K562 (cell line): ENCODE measurements around the gene CFAP410. TPM values are rescaled to one million over a fixed set of nuclear protein-coding genes. Genes with fewer than 3 reads are reported as not detected.

Source experiments
- ATAC-seq: fragments of 200-7000 bp; cut with Tn5 transposase; 3 replicates; pipeline ENCODE4 v1.9.1; 2020; ENCODE audit warnings: moderate library complexity
- BruUV-seq: library from RNA; stranded (reverse); fragments of 400-500 nt; replicated peaks from 2 replicates; lab custom pipeline; 2021; lab: Mats Ljungman, UMichigan
- CTCF ChIA-PET: fragments of 300-600 bp; formaldehyde crosslinking; extraction: SDS; loops from one replicate; lab custom pipeline; 2021; ENCODE audit warnings: low intra/inter-chr PET ratio; lab: Yijun Ruan, JAX
- POLR2A ChIA-PET: fragments of 300-600, 350-650 bp; sonication (Branson Sonifier 250); formaldehyde crosslinking; extraction: SDS; loops from one replicate; lab custom pipeline; 2021; ENCODE audit warnings: antibody characterized with exemption, inconsistent platforms; lab: Yijun Ruan, JAX
- DNase-seq, 4 experiments: peaks; one replicate each; pipeline versions ENCODE4 v3.0.0 to v3.0.0-alpha.2; 2011 to 2018; ENCODE audit warnings: low spot score in 3 of 4, mixed read lengths in 3 of 4; ENCODE audit errors: extremely low read depth in 1 of 4
- FAIRE-seq: peaks from 2 replicates; lab custom pipeline; 2011; peaks lifted over from hg19 to GRCh38; lab: Jason Lieb, UNC
- H2AFZ ChIP-seq: 2 replicates; pipeline ENCODE4 v1.6.0; 2011; ENCODE audit warnings: low read depth, low read length, control low read depth, inconsistent platforms
- H3K27ac ChIP-seq: fragments of 200-600 bp; 3 replicates; pipeline ENCODE4 v1.8.0; 2011; ENCODE audit warnings: low read depth, mild to moderate bottlenecking, control low read depth, inconsistent platforms, low read length, moderate library complexity, mixed read lengths; ENCODE audit errors: extremely low read depth
- H3K27me3 ChIP-seq, 2 experiments: fragments of 300-600 bp in 1 of 2; 2 replicates in 1 of 2; 3 replicates in 1 of 2; pipeline versions ENCODE4 v1.6.0 to v1.8.0; 2011; ENCODE audit warnings: inconsistent platforms in 2 of 2, low read length in 2 of 2, mild to moderate bottlenecking in 1 of 2, mixed read lengths in 1 of 2, moderate library complexity in 1 of 2; ENCODE audit not compliant: control insufficient read depth in 2 of 2, insufficient read depth in 2 of 2
- H3K36me3 ChIP-seq: fragments of 300-600 bp; 3 replicates; pipeline ENCODE4 v1.8.0; 2011; ENCODE audit warnings: mild to moderate bottlenecking, low read length, inconsistent platforms; ENCODE audit not compliant: control insufficient read depth, insufficient read depth
- H3K4me1 ChIP-seq, 2 experiments: fragments of 200-600 bp in 1 of 2; replicated peaks in 1 of 2; 2 replicates in 1 of 2; 3 replicates in 1 of 2; pipeline versions ENCODE4 v1.5.1 to v1.8.0; 2011; ENCODE audit warnings: inconsistent platforms in 2 of 2, low read length in 2 of 2, mild to moderate bottlenecking in 1 of 2, mixed read lengths in 1 of 2, moderate library complexity in 1 of 2; ENCODE audit not compliant: control insufficient read depth in 2 of 2, insufficient read depth in 2 of 2
- H3K4me2 ChIP-seq: 2 replicates; pipeline ENCODE4 v1.6.1; 2011; ENCODE audit warnings: low read length, control low read depth, inconsistent platforms, mixed read lengths; ENCODE audit not compliant: insufficient read depth
- H3K4me3 ChIP-seq: fragments of 200-600 bp; sonication (generic), shearing (Covaris generic); 2 replicates; pipeline ENCODE4 v1.5.1; 2016; ENCODE audit warnings: control low read depth, inconsistent platforms
- H3K79me2 ChIP-seq: fragments of 200-600 bp; 3 replicates; pipeline ENCODE4 v1.8.0; 2011; ENCODE audit warnings: low read length, inconsistent platforms; ENCODE audit not compliant: control insufficient read depth, insufficient read depth
- H3K9ac ChIP-seq, 2 experiments: 2 replicates each; pipeline versions ENCODE4 v1.6.0 to v1.6.1; 2011; ENCODE audit warnings: low read depth in 2 of 2, low read length in 2 of 2, control low read depth in 1 of 2, inconsistent platforms in 1 of 2, mild to moderate bottlenecking in 1 of 2, mixed read lengths in 1 of 2; ENCODE audit not compliant: insufficient read depth in 1 of 2
- H3K9me1 ChIP-seq: one replicate; pipeline ENCODE4 v1.6.0; 2011; ENCODE audit warnings: inconsistent platforms, mild to moderate bottlenecking, low read length, moderate library complexity; ENCODE audit not compliant: control insufficient read depth, insufficient read depth
- H3K9me3 ChIP-seq: replicated peaks from 2 replicates; pipeline ENCODE4 v1.5.1; 2011; ENCODE audit warnings: low read depth, low read length, inconsistent platforms; ENCODE audit not compliant: control insufficient read depth, insufficient read depth
- H4K20me1 ChIP-seq: replicated peaks from 2 replicates; pipeline ENCODE4 v1.6.1; 2011; ENCODE audit warnings: low read length, inconsistent platforms, mixed read lengths; ENCODE audit not compliant: control insufficient read depth, insufficient read depth
- CBFA2T2 ChIP-seq: fragments of 450-650 bp; conservative IDR thresholded peaks from 2 replicates; pipeline ENCODE4 v1.6.1; 2017; ENCODE audit warnings: mild to moderate bottlenecking
- FOXJ2 ChIP-seq: fragments of 200-800 bp; sonication (Bioruptor generic); IDR thresholded peaks from 2 replicates; pipeline ENCODE4 v1.6.1; 2016; ENCODE audit warnings: missing genetic modification characterization, missing compliant biosample characterization
- PPARD ChIP-seq: fragments of 250-450 bp; sonication (Bioruptor Pico); IDR thresholded peaks from 2 replicates; pipeline ENCODE4 v1.8.0; 2022; ENCODE audit warnings: inconsistent platforms, mild to moderate bottlenecking, moderate library complexity
- TOE1 ChIP-seq, 2 experiments: fragments of 450-650 bp in 1 of 2; sonication (generic) in 1 of 2; formaldehyde crosslinking in 1 of 2; IDR thresholded peaks; 2 replicates each; pipeline versions ENCODE4 v1.7.1 to v1.8.0; 2016 to 2022; ENCODE audit warnings: borderline replicate concordance in 2 of 2, mild to moderate bottlenecking in 2 of 2, antibody characterized with exemption in 1 of 2, inconsistent platforms in 1 of 2, low read depth in 1 of 2, missing genetic modification reagents in 1 of 2, moderate library complexity in 1 of 2
- TRIM24 ChIP-seq, 2 experiments: fragments of 450-650 bp; IDR thresholded peaks; 2 replicates each; pipeline ENCODE4 v1.6.1; 2016
- U2AF1 ChIP-seq: fragments of 200-400 bp; formaldehyde crosslinking; optimal IDR thresholded peaks from 2 replicates; pipeline ENCODE3; 2017; ENCODE audit warnings: mild to moderate bottlenecking, low read depth, low read length, moderate library complexity
- XRCC5 ChIP-seq: fragments of 200-400 bp; formaldehyde crosslinking; IDR thresholded peaks from 2 replicates; pipeline ENCODE4 v1.6.1; 2017; ENCODE audit warnings: low read depth, mild to moderate bottlenecking, low read length
- ZNF124 ChIP-seq: sonication (generic); formaldehyde crosslinking; IDR thresholded peaks from 2 replicates; pipeline ENCODE4 v1.8.1; 2022; ENCODE audit warnings: missing genetic modification reagents
- ZNF282 ChIP-seq: sonication (generic); formaldehyde crosslinking; IDR thresholded peaks from 2 replicates; pipeline ENCODE4 v1.8.1; 2023; ENCODE audit warnings: missing genetic modification reagents
- whole genome bisulfite sequencing: fragments of 100-300 bp; shearing (Covaris generic); methylation state at CpG from one replicate; pipeline ENCODE4 v1.1.6; 2016; ENCODE audit warnings: low coverage, mixed read lengths; ENCODE audit not compliant: insufficient coverage; ENCODE audit errors: missing lambda C conversion rate; 5-methylcytosine and 5-hydroxymethylcytosine counted together
- in situ Hi-C: fragments of 300-500 bp; cut with MboI; formaldehyde crosslinking; loops from 4 replicates; pipeline ENCODE4 v1.15.0; 2018; ENCODE audit warnings: inconsistent platforms, mixed read lengths
- intact Hi-C: fragments of 100-400 bp; cut with micrococcal nuclease; formaldehyde crosslinking; loops from 2 replicates; pipeline ENCODE4 v1.14.2; 2022
- polyA plus RNA-seq, 8 experiments: library from polyadenylated mRNA; depleted of rRNA in 4 of 8; stranded (reverse) in 5 of 8; unstranded in 3 of 8; fragments of >200 nt; fragmentation: Nextera tagmentation in 2 of 8; fragmentation: Illumina TruSeq in 1 of 8; extraction: Ambion mirVana in 2 of 8; extraction: Trizol in 1 of 8; gene quantifications; 2 replicates each; pipeline versions ENCODE4 v1.2.1 to v1.2.3, GENCODE V29; 2011 to 2014; ENCODE audit warnings: inconsistent platforms in 1 of 8, missing spikeins in 1 of 8
- total RNA-seq, 7 experiments: library from RNA; depleted of rRNA in 6 of 7; stranded (reverse); fragments of >200 nt in 6 of 7; fragmentation: Illumina TruSeq in 2 of 7; extraction: Trizol in 2 of 7; gene quantifications; 2 replicates each; pipeline versions ENCODE4 v1.2.1 to v1.2.3, GENCODE V29; 2011 to 2021; ENCODE audit warnings: low replicate concordance in 1 of 7

CFAP410 gene
- total and polyA plus RNA-seq, 9 of the 15 experiments (the other 6 are each of a cell fraction or from before 2014, with no cell fraction given): 0.07 to 17.3 (median 2.3) TPM

DNA sequence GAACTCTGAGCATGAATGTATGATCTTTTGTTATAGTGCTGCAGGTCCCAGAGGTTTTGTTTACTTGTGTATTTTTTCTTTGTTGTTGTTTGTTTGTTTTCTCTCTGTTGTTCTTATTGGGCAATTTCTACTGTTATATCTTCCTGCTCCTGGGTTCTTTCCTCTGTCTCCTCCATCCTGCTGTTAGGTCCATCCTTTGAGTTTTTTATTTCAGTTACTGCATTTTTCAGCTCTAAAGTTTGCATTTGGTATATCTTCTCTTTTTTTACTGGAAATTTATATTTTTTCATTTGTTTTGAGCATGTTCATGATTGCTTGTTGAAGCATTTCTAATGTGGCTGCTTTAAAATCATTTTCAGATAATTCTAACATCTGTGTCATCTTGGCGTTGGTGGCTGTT is 24.1 kb upstream of the CFAP410 start:
- peaks cover 1% of the 10 kb centered on the region; the same call in 1 of the 2 replicates for H3K9me3 ChIP-seq
- no peaks in the 10 kb centered on the region for H3K36me3 ChIP-seq
- in situ Hi-C loops (no loop called here), intact Hi-C loops (no loop called here)
- H2AFZ ChIP-seq: no peak overlapping the region
- no peak for FAIRE-seq
- H3K4me1 ChIP-seq: peaks cover 0 to 12% of the 10 kb centered on the region in 2 experiments; a peak in 1 of 5 replicates
- H3K9me1 ChIP-seq: no peaks in the 10 kb centered on the region
- ChIA-PET POLR2A (interaction anchor here (1.6 kb wide), 1 partner anchor 18 kb away, joined by 5 read pairs; no protein-coding TSS in a partner anchor), CTCF (no interaction called here)
- H3K27ac ChIP-seq: no peak overlapping the region
- H3K4me3 ChIP-seq: no peak overlapping the region
- no peaks in the 10 kb centered on the region; the same call in 1 of the 2 replicates for H4K20me1 ChIP-seq
- H3K27me3 ChIP-seq: peaks cover 31 to 75% of the 10 kb centered on the region in 2 experiments; a peak in 4 of 5 replicates
- no peak for ATAC-seq
- DNase-seq: no peak
- WGBS: 0% methylated on average over 1 of the region's 1 CpG
- H3K79me2 ChIP-seq: no peaks in the 10 kb centered on the region
- BruUV-seq: no TSS peak
- H3K9ac ChIP-seq: no peak overlapping the region
- H3K4me2 ChIP-seq: no peak overlapping the region
- no peak for TF ChIP-seq ZNF124 (CRISPR knock-in tag)
- no peak for TF ChIP-seq ZNF282 (CRISPR knock-in tag)
- TF ChIP-seq U2AF1: no peak
- no peak for TF ChIP-seq TRIM24 (IDR thresholded peaks at IDR 0.05)
- TF ChIP-seq XRCC5: no peak
- no peak for TF ChIP-seq CBFA2T2
- TF ChIP-seq FOXJ2 (tag): no peak
- TF ChIP-seq PPARD: no peak
- TF ChIP-seq TOE1 (IDR thresholded peaks at IDR 0.05; ENCODE audit: borderline replicate concordance): no peak
- TF ChIP-seq TOE1 (CRISPR knock-in tag; IDR thresholded peaks at IDR 0.05; ENCODE audit: borderline replicate concordance, low read depth): no peak
